Ascending aorta (tissue), 2 donors: ENCODE measurements around the gene MANEAL. TPM values are rescaled to one million over a fixed set of nuclear protein-coding genes. Genes with fewer than 3 reads are reported as not detected.

Source experiments
- DNase-seq, 2 donors: peaks; one replicate each; pipeline ENCODE4 v3.0.0-alpha.2; 2019; ENCODE audit warnings: low spot score in 2 of 2
- H3K27ac ChIP-seq, 2 donors: fragments of 200-600 bp; sonication (generic); one replicate each; pipeline ENCODE4 v1.5.1; 2016 to 2017; ENCODE audit warnings: mild to moderate bottlenecking in 1 of 2
- H3K27me3 ChIP-seq: fragments of 200-600 bp; sonication (generic); one replicate; pipeline ENCODE4 v1.5.1; 2017
- H3K36me3 ChIP-seq, 2 donors: fragments of 200-600 bp; sonication (generic); one replicate each; pipeline ENCODE4 v1.5.1; 2016
- H3K4me1 ChIP-seq, 2 donors: fragments of 200-600 bp; sonication (generic); one replicate each; pipeline ENCODE4 v1.5.1; 2016 to 2017; ENCODE audit warnings: mild to moderate bottlenecking in 1 of 2
- H3K4me3 ChIP-seq, 2 donors: fragments of 200-600 bp; sonication (generic); one replicate each; pipeline ENCODE4 v1.5.1; 2016 to 2017; ENCODE audit warnings: mild to moderate bottlenecking in 1 of 2
- H3K9me3 ChIP-seq, 2 donors: fragments of 200-600 bp; sonication (generic); one replicate each; pipeline ENCODE4 v1.5.1; 2016
- CTCF ChIP-seq, 3 experiments: fragments of 200-600 bp in 2 of 3; fragments of 450-650 bp in 1 of 3; sonication (generic) in 2 of 3; IDR thresholded peaks; one replicate each; pipeline ENCODE4 v1.5.1; 2016 to 2019; ENCODE audit warnings: antibody characterized with exemption in 3 of 3, mild to moderate bottlenecking in 1 of 3, moderate library complexity in 1 of 3
- intact Hi-C: fragments of 100-400 bp; cut with DNase I; formaldehyde crosslinking; loops from one replicate; pipeline ENCODE4 v1.15.1; 2023
- total RNA-seq: library from RNA; depleted of rRNA; stranded (reverse); fragments of >200 nt; gene quantifications from one replicate; pipeline ENCODE4 v1.1.0, GENCODE V29; 2016

Gene MANEAL
- total RNA-seq, 1 donor from 2014 or later = 0.43 TPM

GRCh38 chr1:37762516-37762915 is 31.1 kb upstream of the MANEAL start:
- H3K9me3 ChIP-seq = no peaks in the 10 kb centered on the region
- TF ChIP-seq CTCF (IDR thresholded peaks at IDR 0.05) = no peak
- no peaks in the 10 kb centered on the region for H3K4me1 ChIP-seq

GRCh38 chr1:37763791-37764413 is 29.7 kb upstream of the MANEAL start:
- Histone ChIP-seq H3K4me1 (no peaks in the 10 kb centered on the region), H3K4me3 (no peak overlapping the region), H3K9me3 (no peaks in the 10 kb centered on the region), H3K27me3 (peaks cover 15% of the 10 kb centered on the region), H3K27ac (no peak overlapping the region), H3K36me3 (no peaks in the 10 kb centered on the region)
- intact Hi-C loops = no loop called here
- no peak for DNase-seq
- no peak for TF ChIP-seq CTCF (IDR thresholded peaks at IDR 0.05)

More at GRCh38 chr1:37762516-37762915, 31.1 kb upstream of the MANEAL start:
- Histone ChIP-seq H3K27ac (no peak overlapping the region), H3K36me3 (no peaks in the 10 kb centered on the region), H3K4me3 (no peak overlapping the region), H3K27me3 (peaks cover 15% of the 10 kb centered on the region)
- intact Hi-C loops = no loop called here
- DNase-seq = no peak

- no peak overlapping the region for H3K4me3 ChIP-seq
- no peaks in the 10 kb centered on the region for H3K9me3 ChIP-seq
- no peak for TF ChIP-seq CTCF (IDR thresholded peaks at IDR 0.05)
- intact Hi-C loops = no loop called here
- no peaks in the 10 kb centered on the region for H3K36me3 ChIP-seq
- no peak overlapping the region for H3K27ac ChIP-seq
- H3K4me1 ChIP-seq = no peaks in the 10 kb centered on the region
- DNase-seq = no peak
- peaks cover 15% of the 10 kb centered on the region for H3K27me3 ChIP-seq
Observed at GRCh38 chr1:37764414-37764825, 29.2 kb upstream of the MANEAL start.

GRCh38 chr1:37764888-37765441 is 28.7 kb upstream of the MANEAL start, which contains the start of gene EPHA10:
EPHA10 (minus strand) TSS chr1:37765120; CDS start chr1:37765066, 54 bp downstream.
- Histone ChIP-seq H3K4me1 (no peaks in the 10 kb centered on the region), H3K36me3 (no peaks in the 10 kb centered on the region), H3K27ac (no peak within 1 kb of the TSS), H3K4me3 (no peak within 1 kb of the TSS), H3K9me3 (no peaks in the 10 kb centered on the region), H3K27me3 (peaks cover 15% of the 10 kb centered on the region)
- intact Hi-C loops = no loop called here
- TF ChIP-seq CTCF (IDR thresholded peaks at IDR 0.05) = no peak
- no peak for DNase-seq

- no peaks in the 10 kb centered on the region for H3K4me1 ChIP-seq
- no peak for TF ChIP-seq CTCF (IDR thresholded peaks at IDR 0.05)
- peaks cover 15% of the 10 kb centered on the region for H3K27me3 ChIP-seq
- no peak for DNase-seq
- H3K36me3 ChIP-seq = no peaks in the 10 kb centered on the region
- H3K4me3 ChIP-seq = no peak overlapping the region
- no peaks in the 10 kb centered on the region for H3K9me3 ChIP-seq
- intact Hi-C loops = no loop called here
- H3K27ac ChIP-seq = no peak overlapping the region
Observed at GRCh38 chr1:37765916-37766664, 27.6 kb upstream of the MANEAL start.
